HTERT RPE-1 (cell line): ENCODE measurements around the gene CLDN34.

ENCODE experiments used
- in situ Hi-C: fragments of 300-500 bp; cut with MboI; formaldehyde crosslinking; loops from 4 replicates; pipeline ENCODE4 v1.14.3; 2020; ENCODE audit warnings: low sequenced_read_pairs

The CLDN34 gene

DNA sequence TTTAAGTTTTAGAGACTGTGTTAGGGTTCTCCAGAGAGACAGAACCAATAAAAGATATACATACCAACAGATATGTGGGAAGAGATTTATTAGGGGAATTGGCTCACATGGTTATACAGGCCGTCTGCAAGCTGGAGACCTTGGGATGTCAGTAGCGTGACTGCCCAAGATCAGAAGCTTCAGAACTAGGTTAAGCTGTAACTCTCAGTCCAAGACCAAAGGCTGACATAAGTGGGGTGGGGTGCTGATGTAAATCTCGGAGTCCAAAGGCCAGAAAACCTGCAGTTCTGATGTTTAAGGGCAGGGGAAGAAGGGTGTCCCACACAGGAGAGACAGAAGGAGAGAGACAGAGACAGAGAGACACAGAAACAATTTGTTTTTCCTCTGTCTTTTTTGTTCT, 10.5 kb downstream of the CLDN34 start:
- in situ Hi-C loops, result no loop called here

DNA sequence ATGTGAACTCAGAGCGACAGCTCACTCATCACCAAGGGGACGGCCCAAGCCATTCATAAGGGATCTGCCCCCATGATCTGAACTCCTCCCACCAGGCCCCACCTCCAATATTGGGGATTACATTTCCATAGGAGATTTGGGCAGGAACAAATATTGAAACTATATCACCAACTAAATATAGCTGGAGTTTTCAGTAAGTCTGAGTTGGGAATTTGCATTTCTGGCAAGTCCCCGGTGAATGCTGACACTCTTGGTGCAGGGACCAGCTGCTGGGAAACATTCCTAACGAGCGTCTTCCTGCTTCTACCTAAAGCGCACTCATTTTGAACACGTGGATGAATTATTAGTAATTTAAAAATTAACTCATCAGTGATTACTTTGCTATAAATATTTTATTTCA, 13.2 kb downstream of the CLDN34 start:
- in situ Hi-C loops, result no loop called here

DNA sequence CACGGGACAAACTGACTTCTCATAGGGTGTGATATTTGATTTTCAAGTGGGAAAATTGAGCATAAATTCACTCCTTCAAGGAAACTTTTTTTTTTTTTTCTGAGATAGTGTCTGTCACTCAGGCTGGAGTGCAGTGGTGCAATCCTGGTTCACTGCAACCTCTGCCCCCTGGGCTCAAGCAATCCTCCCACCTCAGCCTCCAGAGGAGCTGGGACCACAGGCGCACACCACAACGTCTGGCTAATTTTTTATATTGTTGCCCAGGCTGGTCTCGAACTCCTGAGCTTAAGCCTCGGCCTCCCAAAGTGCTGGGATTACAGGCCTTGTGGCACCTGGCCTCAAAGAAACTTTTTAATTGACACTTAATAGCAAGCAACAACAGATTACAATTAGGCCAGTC, 13.8 kb downstream of the CLDN34 start:
- in situ Hi-C loops, result no loop called here

DNA sequence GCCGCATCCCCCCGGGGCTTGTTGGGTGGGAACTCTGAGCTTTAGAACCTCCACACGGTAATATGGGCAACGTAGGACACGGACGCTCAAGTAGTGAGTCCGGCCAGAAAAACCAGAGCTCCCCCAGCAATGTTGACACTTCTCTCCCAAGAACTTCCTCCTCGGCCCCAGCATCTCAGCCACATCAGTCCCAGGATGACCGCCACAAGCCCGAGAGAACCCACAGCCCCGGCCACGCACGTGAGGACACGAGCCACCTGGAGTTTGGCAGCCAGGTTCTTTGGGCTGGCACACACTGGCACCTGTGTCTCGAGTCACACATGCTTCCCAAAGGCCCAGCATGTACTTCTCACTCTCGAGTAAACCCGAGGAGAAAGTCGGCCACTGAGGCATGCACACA, 16.3 kb downstream of the CLDN34 start:
- in situ Hi-C loops, result no loop called here

DNA sequence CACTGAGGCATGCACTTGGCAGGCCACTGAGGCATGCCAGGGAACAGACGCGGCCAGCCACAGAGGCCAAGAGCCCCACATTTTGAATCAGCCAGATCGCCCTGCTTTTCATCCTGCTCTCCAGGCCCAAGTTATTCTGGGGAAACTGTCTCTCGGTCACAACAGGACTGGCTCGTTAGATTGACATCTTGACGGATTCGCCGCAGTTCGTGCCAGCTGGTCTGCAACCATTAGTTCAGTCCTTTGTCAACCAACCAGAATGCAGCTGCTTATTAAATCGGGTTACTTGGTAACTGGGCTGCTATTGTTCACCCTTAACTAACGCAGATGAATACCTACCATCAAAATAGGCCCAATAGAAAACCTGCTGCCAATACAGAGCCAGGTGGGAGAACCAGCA, 16.7 kb downstream of the CLDN34 start:
- in situ Hi-C loops, result no loop called here

DNA sequence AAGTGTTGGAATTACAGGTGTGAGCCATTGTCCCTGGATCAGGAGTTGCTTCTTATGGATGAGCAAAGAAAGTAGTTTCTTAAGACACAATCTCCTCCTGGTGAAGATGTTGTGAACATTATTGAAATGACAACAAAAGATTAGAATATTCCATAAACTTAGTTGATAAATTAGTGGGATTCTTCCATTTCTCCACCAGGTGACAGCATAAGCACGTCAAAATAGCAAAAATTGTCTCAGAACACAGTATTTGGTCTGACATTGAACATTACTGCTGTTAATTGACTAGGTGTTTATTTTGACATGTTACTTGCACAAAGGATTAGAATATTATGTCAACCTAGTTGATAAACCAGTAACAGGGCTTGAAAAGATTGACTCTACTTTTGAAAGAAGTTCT, 21.6 kb downstream of the CLDN34 start:
- in situ Hi-C loops, result no loop called here

DNA sequence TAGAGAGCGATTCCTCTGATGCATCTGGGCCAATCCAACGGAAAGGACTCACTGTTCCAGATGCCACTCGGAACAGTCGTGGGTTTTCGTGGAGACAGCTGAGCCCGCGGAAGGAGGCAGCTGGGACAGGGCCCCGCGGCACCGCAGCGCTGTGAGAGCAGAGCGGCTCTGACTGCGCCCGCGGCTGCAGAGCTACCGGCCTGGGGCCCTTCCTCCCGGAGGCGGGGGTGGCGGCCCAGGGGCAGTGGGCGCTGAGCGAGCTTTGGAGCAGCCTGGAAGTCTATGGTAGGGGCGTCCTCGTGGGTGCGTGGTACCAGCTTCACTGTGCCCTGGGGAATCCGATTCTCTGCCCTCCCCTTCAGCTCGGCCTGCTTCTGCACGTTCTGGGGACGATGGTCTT, 24.9 kb downstream of the CLDN34 start:
- in situ Hi-C loops, result no loop called here

DNA sequence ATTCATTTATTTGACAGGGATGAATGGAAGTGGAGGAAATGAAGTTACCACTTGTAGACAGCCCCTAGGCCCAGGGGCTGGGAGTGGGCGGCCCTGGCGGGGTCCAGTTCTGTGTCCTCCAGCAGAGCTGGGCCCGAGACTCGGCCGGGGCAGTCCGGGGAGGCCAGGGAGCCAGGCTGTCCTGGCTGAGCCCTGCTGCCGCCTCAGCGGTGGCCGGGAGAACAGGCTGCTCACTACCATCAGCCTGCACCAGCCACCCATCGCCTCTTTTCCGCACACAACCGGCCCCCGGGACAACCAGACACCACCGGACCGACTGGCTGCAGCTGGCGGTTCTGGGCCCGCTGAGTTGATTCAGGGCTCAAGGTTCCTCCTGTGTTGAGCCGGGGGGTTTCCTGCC, 25.6 kb downstream of the CLDN34 start:
- in situ Hi-C loops, result no loop called here

DNA sequence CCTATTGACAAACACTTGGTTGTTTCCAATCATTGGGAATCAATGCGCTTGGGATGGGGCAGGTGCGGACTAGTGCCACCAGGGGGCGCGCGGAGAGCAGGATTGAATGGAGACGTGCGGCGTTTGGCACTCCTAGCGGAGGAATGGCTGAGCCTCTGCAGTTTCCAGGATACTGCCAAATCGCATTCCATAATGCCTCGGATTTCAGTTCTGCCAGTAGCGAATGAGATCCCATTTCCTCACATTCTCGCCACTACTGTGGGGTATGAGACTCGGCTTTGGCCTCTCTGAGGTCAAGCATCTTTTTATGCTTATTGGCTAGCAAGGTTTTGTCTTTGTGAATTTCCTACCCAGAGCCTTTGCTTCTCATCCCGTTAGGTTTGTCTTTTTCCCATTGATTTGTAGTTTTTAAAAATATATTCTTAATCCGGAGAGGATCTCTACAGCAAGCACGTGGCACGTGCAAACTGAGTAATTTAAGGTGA, 28.7 kb downstream of the CLDN34 start:
- in situ Hi-C loops, result no loop called here

DNA sequence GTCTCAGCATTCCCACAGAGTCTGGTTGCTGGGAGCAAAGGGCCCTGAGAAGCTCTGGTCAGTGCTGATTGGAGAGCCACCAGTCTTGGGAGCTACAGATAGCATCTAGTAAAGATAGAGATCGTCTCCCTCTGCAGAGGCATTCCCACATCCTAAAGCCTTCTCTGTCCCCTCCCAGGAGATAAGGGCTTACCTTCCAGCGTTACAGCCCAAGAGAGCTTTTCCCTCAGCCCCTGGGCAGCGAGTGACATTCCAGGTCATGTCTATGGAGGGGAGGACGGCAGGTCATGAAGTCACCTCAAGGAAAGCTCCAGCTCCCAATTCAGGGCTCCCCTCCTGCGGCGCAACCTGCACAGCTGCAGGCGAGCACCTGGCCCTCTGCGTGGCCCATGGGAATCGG, 29.9 kb downstream of the CLDN34 start:
- in situ Hi-C loops, result no loop called here

DNA sequence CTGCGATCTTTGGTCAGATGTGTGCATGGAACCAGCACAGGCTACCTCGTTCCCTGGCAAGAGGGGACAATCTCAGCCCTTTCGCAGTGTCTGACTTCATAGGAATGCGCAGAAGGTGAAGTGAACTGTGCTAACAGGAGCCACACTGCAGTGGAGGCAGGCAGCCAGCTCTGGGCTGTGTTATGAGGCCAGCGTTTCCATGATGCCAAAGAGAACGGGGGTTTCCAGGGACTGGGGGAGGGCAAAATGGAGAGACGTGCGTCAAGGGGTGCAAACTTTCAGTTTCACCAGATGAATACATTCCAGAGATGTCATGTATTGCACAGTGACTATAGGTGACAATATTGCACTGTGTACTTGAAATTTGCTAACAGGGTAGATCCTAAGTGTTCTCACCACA, 30.4 kb downstream of the CLDN34 start:
- in situ Hi-C loops, result no loop called here

DNA sequence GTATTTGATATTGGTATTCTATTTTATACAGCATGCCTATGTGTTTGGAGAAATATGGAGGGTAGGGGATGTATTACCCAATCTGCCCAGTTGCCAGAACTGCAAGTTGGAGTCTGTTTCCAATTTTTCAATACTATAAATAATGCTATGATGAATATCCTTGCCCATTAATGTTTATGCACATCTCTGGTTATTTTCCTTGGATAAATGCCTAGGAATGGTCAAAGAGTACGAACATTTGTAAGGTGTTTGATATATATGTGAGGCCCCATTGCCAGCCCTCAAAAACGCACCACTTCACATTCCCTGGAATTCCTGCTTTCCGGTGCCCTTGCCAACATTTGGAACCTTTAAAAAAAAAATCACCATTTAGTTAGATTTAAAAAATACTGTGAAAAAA, 34.3 kb downstream of the CLDN34 start:
- in situ Hi-C loops, result no loop called here

DNA sequence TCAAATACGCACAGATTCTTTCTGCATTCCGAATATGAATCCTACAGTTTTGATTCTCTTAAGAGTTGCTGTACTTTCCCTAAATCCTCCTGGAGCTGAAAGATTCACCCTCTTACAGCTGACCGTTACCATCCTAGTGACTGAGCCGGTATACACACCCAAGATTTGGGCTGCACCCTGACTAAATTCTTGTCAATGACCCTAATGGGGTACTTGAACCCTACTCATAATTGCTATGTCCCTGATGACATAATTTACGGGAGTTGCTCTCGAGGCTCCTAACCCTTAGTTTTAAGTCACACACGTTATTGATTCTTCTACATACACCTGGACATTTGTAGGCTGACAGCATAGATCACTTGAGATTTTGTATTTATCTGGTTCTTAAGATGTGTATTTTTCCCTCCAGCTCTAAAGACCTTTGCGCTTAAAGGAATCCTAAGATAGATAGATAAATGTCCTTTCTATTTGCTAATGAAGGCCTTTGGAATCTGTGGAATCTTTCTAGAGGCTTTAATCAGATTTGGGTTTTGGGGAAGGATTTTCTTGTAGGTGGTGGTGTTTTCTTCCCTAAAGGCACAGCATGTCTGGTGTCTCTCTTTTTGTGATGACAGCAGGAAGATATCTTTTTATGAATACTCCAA, 37.8 kb downstream of the CLDN34 start:
- in situ Hi-C loops, result no loop called here

DNA sequence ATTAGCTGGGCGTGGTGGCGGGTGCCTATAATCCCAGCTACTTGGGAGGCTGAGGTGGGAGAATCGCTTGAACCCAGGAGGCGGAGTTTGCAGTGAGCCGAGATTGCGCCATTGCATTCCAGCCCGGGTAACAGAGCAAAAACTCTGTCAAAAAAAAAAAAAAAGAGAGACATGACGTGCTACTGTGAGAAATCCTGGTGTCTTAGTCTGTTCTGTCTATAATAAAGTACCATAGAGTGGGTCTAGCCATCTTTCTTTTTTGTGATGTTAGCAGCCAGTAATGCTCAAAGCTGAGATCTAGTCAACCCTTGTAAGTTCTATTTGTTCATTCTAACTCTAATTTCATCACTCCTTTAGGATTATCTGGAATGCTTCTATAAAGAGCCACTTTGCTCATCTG, 38.9 kb downstream of the CLDN34 start:
- in situ Hi-C loops, result no loop called here

DNA sequence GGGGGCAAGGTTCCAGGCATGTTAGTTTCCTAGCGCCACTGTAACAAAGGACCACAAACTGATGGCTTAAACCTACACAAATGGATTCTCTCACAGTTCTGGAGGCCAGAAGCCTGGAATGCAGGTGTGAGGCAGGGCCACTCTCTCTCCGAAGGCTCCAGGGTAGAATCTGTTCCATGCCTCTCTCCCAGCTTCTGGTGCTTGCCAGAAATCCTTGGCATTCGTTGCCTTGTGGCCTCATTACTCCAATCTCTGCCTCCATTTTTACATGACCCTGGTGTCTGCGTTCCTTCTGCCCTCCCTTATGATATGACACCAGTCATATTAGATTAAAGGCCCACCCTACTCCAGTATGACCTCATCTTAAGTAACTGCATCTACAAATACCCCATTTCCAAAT, 39.6 kb downstream of the CLDN34 start:
- in situ Hi-C loops, result no loop called here

DNA sequence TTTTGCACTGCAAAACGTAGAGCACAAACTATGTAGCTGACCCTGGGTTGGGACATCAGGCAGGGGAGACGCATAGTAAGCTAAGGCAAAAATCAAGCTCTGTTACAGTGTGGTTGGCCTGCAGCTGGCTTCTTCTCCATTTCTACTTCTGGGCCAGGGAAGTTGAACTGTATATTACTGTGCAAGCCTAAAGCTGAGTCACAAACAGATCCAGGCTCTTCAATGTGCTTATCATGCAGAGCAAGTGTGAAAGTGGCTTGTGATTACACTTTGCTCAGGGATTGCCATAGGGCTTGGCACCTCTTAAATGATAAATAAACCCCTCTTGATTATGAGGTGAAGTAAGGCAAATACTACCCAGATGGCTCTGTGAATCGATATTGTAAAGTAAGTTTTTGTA, 40.5 kb downstream of the CLDN34 start:
- in situ Hi-C loops, result no loop called here

DNA sequence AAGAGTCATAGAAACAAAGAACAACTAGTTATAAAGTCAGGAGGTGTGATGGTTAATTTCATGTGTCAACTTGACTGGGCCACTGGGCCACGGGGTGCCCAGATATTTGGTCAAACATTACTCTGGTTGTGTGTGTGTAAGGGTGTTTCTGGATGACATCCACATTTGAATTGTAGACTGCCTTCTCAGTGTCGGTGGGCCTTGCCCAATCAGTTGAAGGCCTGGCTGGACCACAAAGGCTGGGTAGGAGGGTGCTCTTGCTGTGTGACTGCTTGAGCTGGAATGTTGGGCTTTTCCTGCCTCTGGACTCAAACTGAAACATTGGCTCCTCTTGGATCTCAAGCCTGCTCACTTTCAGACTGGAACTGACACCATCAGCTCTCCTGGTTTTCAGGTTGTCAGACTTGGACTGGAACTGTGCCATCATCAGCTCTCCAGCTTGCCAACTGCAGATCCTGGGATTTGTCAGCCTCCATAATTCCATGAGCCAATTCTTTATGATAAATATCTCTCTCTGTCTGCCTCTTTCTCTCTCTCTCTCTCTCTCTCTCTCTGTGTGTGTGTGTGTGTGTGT, 41.4 kb downstream of the CLDN34 start:
- in situ Hi-C loops, result no loop called here

DNA sequence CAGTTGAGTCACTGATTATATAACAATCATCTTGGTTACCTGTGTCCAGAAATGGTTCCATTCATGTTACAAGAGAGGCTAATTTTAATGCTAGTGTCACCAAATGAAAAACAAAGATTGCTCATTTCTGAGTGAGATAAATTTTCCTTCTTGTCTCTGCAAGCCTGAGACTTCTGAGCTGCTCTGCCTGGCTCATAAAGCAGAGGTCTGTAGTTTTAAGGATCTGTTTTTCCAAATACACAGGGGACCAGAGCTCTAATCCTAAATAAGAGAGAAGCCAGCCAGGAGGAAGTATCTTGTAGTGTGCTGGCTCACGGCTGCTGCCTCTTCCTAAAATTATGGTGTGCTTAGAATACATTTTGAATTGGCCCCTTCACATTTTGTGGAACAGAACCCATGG, 42.6 kb downstream of the CLDN34 start:
- in situ Hi-C loops, result no loop called here

DNA sequence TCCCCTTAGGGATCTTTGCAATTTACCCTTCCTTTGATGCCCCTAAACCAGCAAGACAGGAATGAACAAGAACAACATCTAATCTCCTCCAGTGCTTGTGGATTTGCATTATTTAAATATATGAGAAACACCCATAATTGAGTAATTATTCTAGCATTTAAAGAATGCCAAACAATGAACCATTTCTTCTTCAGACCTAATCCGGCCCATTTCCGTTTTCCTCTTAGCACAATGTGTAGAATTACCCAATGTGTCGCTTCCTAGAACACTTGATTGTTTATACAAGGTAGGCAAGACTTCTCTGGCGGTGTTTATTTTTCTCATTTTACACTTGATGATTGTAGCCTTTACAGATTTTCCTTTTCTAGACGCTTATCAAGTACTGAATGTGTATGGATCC, 43.5 kb downstream of the CLDN34 start:
- in situ Hi-C loops, result no loop called here

DNA sequence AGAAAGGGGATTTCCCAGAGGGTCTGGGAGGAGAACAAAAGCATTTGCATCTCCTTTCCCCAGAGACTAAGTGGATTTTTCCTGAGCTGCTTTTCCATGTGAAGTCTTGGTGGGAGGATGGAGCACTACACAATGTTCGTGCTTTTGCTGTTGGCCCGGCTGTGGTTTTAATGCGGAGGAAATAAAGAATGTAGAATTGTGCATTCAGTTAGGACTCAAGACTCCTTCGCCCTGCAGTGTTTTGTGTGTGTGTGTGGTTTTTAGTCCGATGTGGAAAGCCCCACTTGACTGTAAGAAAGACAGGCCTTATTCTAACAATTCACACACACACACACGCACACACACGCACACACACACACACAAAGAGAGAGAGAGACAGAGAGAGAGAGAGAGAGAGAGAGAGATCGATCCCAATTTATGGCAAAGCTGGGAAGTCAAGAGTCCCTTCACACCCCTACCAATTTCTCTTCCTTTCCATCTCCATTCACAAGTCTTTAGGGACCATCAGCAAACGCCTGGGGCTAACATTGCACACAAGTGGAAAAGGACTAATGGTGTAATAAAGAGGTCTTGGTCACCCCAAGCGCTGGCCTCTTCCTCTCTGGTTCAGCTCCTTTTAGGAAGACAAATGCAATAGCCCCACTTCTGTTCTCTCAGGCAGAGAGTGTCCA, 44.2 kb downstream of the CLDN34 start:
- in situ Hi-C loops, result no loop called here

DNA sequence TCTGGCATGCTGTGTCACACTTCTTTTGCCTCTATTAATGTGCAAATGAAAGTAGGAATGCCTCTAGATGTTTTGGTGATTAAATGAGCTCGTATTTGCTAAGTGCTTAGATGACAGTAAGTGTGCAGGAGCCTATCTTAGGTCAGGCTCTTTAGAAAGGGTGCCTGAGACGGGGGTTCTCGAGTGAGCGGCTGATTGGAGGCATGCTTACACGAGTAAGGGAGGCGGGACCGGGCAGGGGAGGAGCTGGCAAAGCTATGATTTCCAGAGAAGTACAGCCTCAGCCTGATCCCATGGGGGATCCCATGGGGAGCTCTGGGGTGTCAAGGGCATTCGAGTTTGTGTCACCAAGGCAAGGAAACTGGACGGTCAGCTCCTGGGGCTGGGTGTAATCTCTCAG, 44.8 kb downstream of the CLDN34 start:
- in situ Hi-C loops, result no loop called here
